Hepatocyte (in vitro differentiated cells): ENCODE results near the gene STK11. TPM values are rescaled to one million over a fixed set of nuclear protein-coding genes. Genes with fewer than 3 reads are reported as not detected.

Experiments used
- DNase-seq: peaks from one replicate; pipeline ENCODE4 v3.0.0-alpha.2; 2016; ENCODE audit warnings: low spot score
- H2AFZ ChIP-seq: fragments of 200-600 bp; sonication (generic); 2 replicates; pipeline ENCODE4 v1.6.0; 2016; ENCODE audit warnings: antibody characterized with exemption, mild to moderate bottlenecking
- H3K27ac ChIP-seq: fragments of 200-600 bp; sonication (generic); 2 replicates; pipeline ENCODE4 v1.5.1; 2016; ENCODE audit warnings: mild to moderate bottlenecking
- H3K27me3 ChIP-seq: fragments of 200-600 bp; sonication (generic); 2 replicates; pipeline ENCODE4 v1.6.1; 2016
- H3K36me3 ChIP-seq: fragments of 200-600 bp; sonication (generic); replicated peaks from 2 replicates; pipeline ENCODE4 v1.5.1; 2016; ENCODE audit warnings: low read depth; ENCODE audit not compliant: insufficient read depth
- H3K4me1 ChIP-seq: fragments of 200-600 bp; sonication (generic); 2 replicates; pipeline ENCODE4 v1.5.1; 2016; ENCODE audit warnings: mild to moderate bottlenecking, moderate library complexity; ENCODE audit not compliant: insufficient read depth
- H3K4me2 ChIP-seq: fragments of 200-600 bp; sonication (generic); 2 replicates; pipeline ENCODE4 v1.6.0; 2016
- H3K4me3 ChIP-seq: fragments of 200-600 bp; sonication (generic); 2 replicates; pipeline ENCODE4 v1.5.1; 2016; ENCODE audit warnings: mild to moderate bottlenecking
- H3K79me2 ChIP-seq: fragments of 200-600 bp; sonication (generic); 2 replicates; pipeline ENCODE4 v1.6.0; 2017; ENCODE audit warnings: mild to moderate bottlenecking
- H3K9me2 ChIP-seq: fragments of 200-600 bp; sonication (generic); replicated peaks from 2 replicates; pipeline ENCODE4 v1.6.0; 2017; ENCODE audit warnings: mild to moderate bottlenecking; ENCODE audit not compliant: insufficient read depth
- H3K9me3 ChIP-seq: fragments of 200-600 bp; sonication (generic); 2 replicates; pipeline ENCODE4 v1.5.1; 2016; ENCODE audit warnings: low read depth, mild to moderate bottlenecking
- H4K20me1 ChIP-seq: fragments of 200-600 bp; sonication (generic); 2 replicates; pipeline ENCODE4 v1.6.0; 2016; ENCODE audit warnings: mild to moderate bottlenecking; ENCODE audit not compliant: insufficient read depth, poor library complexity, severe bottlenecking
- CTCF ChIP-seq: fragments of 200-600 bp; sonication (generic); IDR thresholded peaks from 2 replicates; pipeline ENCODE4 v1.5.1; 2016; ENCODE audit warnings: antibody characterized with exemption, mild to moderate bottlenecking; ENCODE audit not compliant: poor library complexity
- EZH2 ChIP-seq: fragments of 200-600 bp; sonication (generic); IDR thresholded peaks from 2 replicates; pipeline ENCODE4 v1.6.1; 2016; ENCODE audit warnings: antibody characterized with exemption, mild to moderate bottlenecking, borderline replicate concordance
- EZH2phosphoT487 ChIP-seq: fragments of 200-600 bp; sonication (generic); IDR thresholded peaks from one replicate; pipeline ENCODE4 v1.6.1; 2018; ENCODE audit warnings: antibody characterized with exemption, mild to moderate bottlenecking, low read depth, moderate library complexity; ENCODE audit not compliant: unreplicated experiment, severe bottlenecking
- WGBS: methylation state at CpG from one replicate; pipeline ENCODE4 v1.1.6; 2016; ENCODE audit warnings: low lambda C conversion rate; ENCODE audit errors: missing lambda C conversion rate; 5-methylcytosine and 5-hydroxymethylcytosine counted together
- polyA plus RNA-seq: library from polyadenylated mRNA; unstranded; fragments of >200 nt; fragmentation: Nextera tagmentation; extraction: Ambion mirVana; gene quantifications from 2 replicates; pipeline ENCODE4 v1.2.1, GENCODE V29; 2016
- total RNA-seq: library from RNA; depleted of rRNA; stranded (reverse); fragments of >200 nt; gene quantifications from 2 replicates; pipeline ENCODE4 v1.2.3, GENCODE V29; 2014

Gene STK11
- total and polyA plus RNA-seq, 2 experiments from 2014 or later, result 48.9 to 76.6 TPM

DNA sequence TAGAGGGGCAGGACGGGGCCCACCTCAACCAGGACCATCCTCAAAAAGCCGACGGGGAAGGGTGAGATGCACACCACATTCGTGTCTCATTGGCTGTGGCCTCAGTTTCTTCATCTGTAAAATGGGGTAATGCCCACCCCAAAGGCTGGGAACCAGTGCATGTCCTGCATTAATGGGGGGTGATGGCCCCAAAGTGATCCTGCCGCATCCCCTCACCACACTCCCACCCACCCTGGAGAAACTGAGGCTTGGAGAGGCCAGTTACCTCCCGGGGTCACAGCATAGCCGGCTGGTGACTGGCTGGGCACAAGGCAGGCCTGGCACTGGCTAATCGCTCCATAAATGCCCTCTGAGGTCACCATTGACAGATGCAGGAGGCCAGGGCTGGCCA lies 42.2 kb downstream of the STK11 start:
- no peak for DNase-seq
- peak overlapping the region; percentile 100 for H3K27ac ChIP-seq
- H3K27me3 ChIP-seq, result no peaks in the 10 kb centered on the region
- H3K79me2 ChIP-seq, result peaks cover 43% of the 10 kb centered on the region
- H3K9me2 ChIP-seq, result no peaks in the 10 kb centered on the region
- H3K9me3 ChIP-seq, result no peaks in the 10 kb centered on the region
- no peaks in the 10 kb centered on the region for H3K36me3 ChIP-seq
- 89% methylated on average over 7 of the region's 8 CpGs for WGBS
- peaks cover 36% of the 10 kb centered on the region for H3K4me1 ChIP-seq
- no peak overlapping the region for H3K4me3 ChIP-seq
- H4K20me1 ChIP-seq, result peaks cover 14% of the 10 kb centered on the region
- TF ChIP-seq EZH2 (no peak), CTCF (no peak), EZH2phosphoT487 (no peak)
- H3K4me2 ChIP-seq, result peak overlapping the region; percentile 90
- H2AFZ ChIP-seq, result no peak overlapping the region

DNA sequence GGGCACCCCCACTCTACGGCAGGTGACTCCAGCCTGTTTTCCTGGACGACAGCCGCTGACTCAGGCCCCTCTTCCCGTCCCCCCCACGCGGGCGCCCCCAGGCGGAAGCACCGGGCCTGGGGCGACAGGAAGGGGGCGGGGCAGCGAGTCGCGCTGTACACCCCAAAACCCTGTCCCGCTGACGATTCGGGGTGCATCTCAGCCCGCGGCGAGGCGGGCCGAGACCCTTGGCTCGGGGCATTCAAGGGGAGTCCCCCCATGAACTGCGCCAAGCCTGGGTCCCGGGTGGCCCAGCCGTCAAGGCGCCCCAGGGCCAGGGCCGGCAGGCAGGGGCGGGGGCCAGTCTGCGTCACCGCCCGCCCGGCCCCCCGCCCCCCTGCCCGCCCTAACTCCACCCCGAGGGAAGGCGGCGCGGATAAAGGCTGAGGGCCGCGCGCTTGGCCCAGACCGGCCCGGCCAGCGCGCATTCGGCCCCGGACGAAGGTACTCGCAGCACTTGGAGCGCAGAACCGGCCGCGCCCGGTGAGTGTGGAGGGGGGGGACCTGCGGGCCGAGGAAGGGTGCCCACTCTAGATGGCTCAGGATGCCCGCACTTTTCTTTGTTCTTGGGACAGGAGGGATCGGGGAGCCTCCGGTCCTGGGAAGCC lies 42.7 kb downstream of the STK11 start, which contains the start of gene MIDN:
MIDN (plus strand) TSS at position 445 of the 647 bp plus-strand sequence. CDS start 1,714 bp downstream, outside the sequence.
- peak within 1 kb of the TSS; percentile 90 for H3K4me2 ChIP-seq
- peak within 1 kb of the TSS; percentile 100 for H3K27ac ChIP-seq
- no peaks in the 10 kb centered on the region for H3K9me2 ChIP-seq
- DNase-seq, result peak; percentile 94
- H4K20me1 ChIP-seq, result peaks cover 14% of the 10 kb centered on the region
- H3K27me3 ChIP-seq, result no peaks in the 10 kb centered on the region
- peak within 1 kb of the TSS; percentile 74 for H3K4me3 ChIP-seq
- peaks cover 38% of the 10 kb centered on the region for H3K79me2 ChIP-seq
- H2AFZ ChIP-seq, result peak within 1 kb of the TSS; percentile 32
- TF ChIP-seq EZH2 (no peak), CTCF (peak; percentile 44), EZH2phosphoT487 (no peak)
- WGBS, result 2% methylated on average over 30 of the region's 60 CpGs
- peaks cover 40% of the 10 kb centered on the region for H3K4me1 ChIP-seq
- no peaks in the 10 kb centered on the region for H3K36me3 ChIP-seq
- H3K9me3 ChIP-seq, result no peaks in the 10 kb centered on the region

- TF ChIP-seq EZH2phosphoT487 (no peak), EZH2 (no peak), CTCF (peak; percentile 79)
- Histone ChIP-seq H3K9me2 (no peaks in the 10 kb centered on the region), H3K27ac (peak overlapping the region; percentile 100), H3K4me2 (peak overlapping the region; percentile 90), H2AFZ (peak overlapping the region; percentile 32), H3K36me3 (no peaks in the 10 kb centered on the region), H3K4me3 (peak overlapping the region; percentile 74), H3K9me3 (no peaks in the 10 kb centered on the region), H3K4me1 (peaks cover 42% of the 10 kb centered on the region), H3K27me3 (no peaks in the 10 kb centered on the region), H4K20me1 (peaks cover 16% of the 10 kb centered on the region), H3K79me2 (peaks cover 37% of the 10 kb centered on the region)
- DNase-seq, result peak; percentile 90
- 1% methylated on average over 39 of the region's 74 CpGs for whole genome bisulfite sequencing
These were observed 43.3 kb downstream of the STK11 start for GRCh38 chr19:1248786-1249297.
